ENCODE measurements around the gene SLC29A1.
A peak's percentile ranks its signal among the peaks of the same experiment; 100 is the strongest.

The SLC29A1 gene

GRCh38 chr6:44257753-44258324 lies 34.4 kb downstream of the SLC29A1 start:
- peak overlapping the region; percentile 83 for H3K4me2 ChIP-seq (ENCODE audit: low read depth, low read length, poor library complexity, severe bottlenecking)
- H3K9me3 ChIP-seq (ENCODE audit: insufficient read depth, low read length) = no peaks in the 10 kb centered on the region
- peak overlapping the region; percentile 81 for H3K4me3 ChIP-seq (ENCODE audit: insufficient read depth, low read length, poor library complexity, severe bottlenecking)
- no peaks in the 10 kb centered on the region for H3K27me3 ChIP-seq (ENCODE audit: low read length)
- TF ChIP-seq EZH2phosphoT487 (conservative IDR thresholded peaks at IDR 0.05; ENCODE audit: low read length) (no peak), CTCF (IDR thresholded peaks at IDR 0.05; ENCODE audit: insufficient read depth, low read length, poor library complexity, severe bottlenecking) (no peak)
- peaks cover 66% of the 10 kb centered on the region for H3F3A ChIP-seq (ENCODE audit: insufficient read depth)
- H3K9me2 ChIP-seq (replicated peaks; ENCODE audit: insufficient read depth, low read length) = no peaks in the 10 kb centered on the region
- peak overlapping the region; percentile 28 for H2AFZ ChIP-seq (ENCODE audit: low read depth, low read length, severe bottlenecking)
- peak overlapping the region; percentile 85 for H3K9ac ChIP-seq (ENCODE audit: low read length)
- H4K20me1 ChIP-seq (ENCODE audit: low read depth, low read length) = 0 out of 2 replicates have a peak, but pooled peaks cover 3% of the 10 kb centered on the region
- H3K79me2 ChIP-seq (ENCODE audit: insufficient read depth, low read length) = peaks cover 19% of the 10 kb centered on the region
- peaks cover 9% of the 10 kb centered on the region; the same call in 1 of the 2 replicates for H3K36me3 ChIP-seq (ENCODE audit: low read length)
- H3K27ac ChIP-seq (ENCODE audit: low read depth, low read length) = peak overlapping the region; percentile 71

GRCh38 chr6:44258325-44258863 lies 35.0 kb downstream of the SLC29A1 start:
- no peak overlapping the region for H2AFZ ChIP-seq (ENCODE audit: low read depth, low read length, severe bottlenecking)
- H3K79me2 ChIP-seq (ENCODE audit: insufficient read depth, low read length) = peaks cover 24% of the 10 kb centered on the region
- peak overlapping the region; percentile 85 for H3K9ac ChIP-seq (ENCODE audit: low read length)
- H3K4me3 ChIP-seq (ENCODE audit: insufficient read depth, low read length, poor library complexity, severe bottlenecking) = no peak overlapping the region
- H3K36me3 ChIP-seq (ENCODE audit: low read length) = peaks cover 6% of the 10 kb centered on the region; the same call in 1 of the 2 replicates
- no peaks in the 10 kb centered on the region for H4K20me1 ChIP-seq (ENCODE audit: low read depth, low read length)
- no peaks in the 10 kb centered on the region for H3K9me2 ChIP-seq (replicated peaks; ENCODE audit: insufficient read depth, low read length)
- H3K27me3 ChIP-seq (ENCODE audit: low read length) = no peaks in the 10 kb centered on the region
- H3F3A ChIP-seq (ENCODE audit: insufficient read depth) = peaks cover 65% of the 10 kb centered on the region
- no peaks in the 10 kb centered on the region for H3K9me3 ChIP-seq (ENCODE audit: insufficient read depth, low read length)
- TF ChIP-seq EZH2phosphoT487 (conservative IDR thresholded peaks at IDR 0.05; ENCODE audit: low read length) (no peak), CTCF (IDR thresholded peaks at IDR 0.05; ENCODE audit: insufficient read depth, low read length, poor library complexity, severe bottlenecking) (no peak)
- H3K4me2 ChIP-seq (ENCODE audit: low read depth, low read length, poor library complexity, severe bottlenecking) = peak overlapping the region; percentile 83
- H3K27ac ChIP-seq (ENCODE audit: low read depth, low read length) = peak overlapping the region; percentile 71

DNA sequence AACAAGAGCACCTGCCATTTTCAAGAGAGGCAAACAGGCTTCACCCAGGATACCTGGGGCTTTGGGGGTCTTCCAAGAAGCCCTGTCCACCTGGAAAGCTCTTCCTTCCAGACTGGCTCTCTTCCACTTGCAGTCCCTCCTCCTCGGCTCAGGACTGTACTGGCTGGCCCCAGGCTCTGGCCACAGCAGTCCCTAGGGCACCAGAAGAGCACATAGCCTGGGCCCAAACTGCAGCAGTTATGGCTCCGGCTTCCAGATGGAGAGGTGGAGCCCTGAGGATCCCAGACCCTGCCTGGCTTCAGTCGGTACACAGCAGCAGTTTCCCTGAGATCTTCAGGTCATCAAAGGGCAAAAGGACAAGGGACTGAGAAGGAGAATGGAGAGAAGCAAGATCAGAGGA lies 35.5 kb downstream of the SLC29A1 start:
- Histone ChIP-seq H3K4me2 (ENCODE audit: low read depth, low read length, poor library complexity, severe bottlenecking) (no peak overlapping the region), H3K9ac (ENCODE audit: low read length) (no peak overlapping the region; the same call in 1 of the 2 replicates), H3K36me3 (ENCODE audit: low read length) (peaks cover 3% of the 10 kb centered on the region; the same call in 1 of the 2 replicates), H4K20me1 (ENCODE audit: low read depth, low read length) (no peaks in the 10 kb centered on the region), H3K27me3 (ENCODE audit: low read length) (no peaks in the 10 kb centered on the region), H3K4me3 (ENCODE audit: insufficient read depth, low read length, poor library complexity, severe bottlenecking) (no peak overlapping the region), H2AFZ (ENCODE audit: low read depth, low read length, severe bottlenecking) (no peak overlapping the region), H3K9me2 (replicated peaks; ENCODE audit: insufficient read depth, low read length) (no peaks in the 10 kb centered on the region), H3F3A (ENCODE audit: insufficient read depth) (peaks cover 64% of the 10 kb centered on the region), H3K9me3 (ENCODE audit: insufficient read depth, low read length) (no peaks in the 10 kb centered on the region), H3K79me2 (ENCODE audit: insufficient read depth, low read length) (peaks cover 29% of the 10 kb centered on the region), H3K27ac (ENCODE audit: low read depth, low read length) (peak overlapping the region; percentile 71)
- no peak for TF ChIP-seq EZH2phosphoT487 (conservative IDR thresholded peaks at IDR 0.05; ENCODE audit: low read length)

GRCh38 chr6:44260011-44260410 lies 36.6 kb downstream of the SLC29A1 start:
- no peaks in the 10 kb centered on the region for H3K36me3 ChIP-seq (ENCODE audit: low read length)
- no peaks in the 10 kb centered on the region for H3K9me3 ChIP-seq (ENCODE audit: insufficient read depth, low read length)
- peaks cover 36% of the 10 kb centered on the region for H3K79me2 ChIP-seq (ENCODE audit: insufficient read depth, low read length)
- no peaks in the 10 kb centered on the region for H4K20me1 ChIP-seq (ENCODE audit: low read depth, low read length)
- H3K27ac ChIP-seq (ENCODE audit: low read depth, low read length) = peak overlapping the region; percentile 12; the same call in 1 of the 2 replicates
- no peaks in the 10 kb centered on the region for H3K27me3 ChIP-seq (ENCODE audit: low read length)
- peaks cover 60% of the 10 kb centered on the region for H3F3A ChIP-seq (ENCODE audit: insufficient read depth)
- H3K9me2 ChIP-seq (replicated peaks; ENCODE audit: insufficient read depth, low read length) = no peaks in the 10 kb centered on the region
- H3K9ac ChIP-seq (ENCODE audit: low read length) = no peak overlapping the region
- no peak overlapping the region for H2AFZ ChIP-seq (ENCODE audit: low read depth, low read length, severe bottlenecking)
- H3K4me2 ChIP-seq (ENCODE audit: low read depth, low read length, poor library complexity, severe bottlenecking) = no peak overlapping the region
- TF ChIP-seq EZH2phosphoT487 (conservative IDR thresholded peaks at IDR 0.05; ENCODE audit: low read length) (no peak), CTCF (IDR thresholded peaks at IDR 0.05; ENCODE audit: insufficient read depth, low read length, poor library complexity, severe bottlenecking) (no peak)
- no peak overlapping the region for H3K4me3 ChIP-seq (ENCODE audit: insufficient read depth, low read length, poor library complexity, severe bottlenecking)
